Endothelial cell of umbilical vein (primary cell): ENCODE data around the gene RRM2.

Source experiments
- EZH2 ChIP-seq: IDR thresholded peaks from 2 replicates; pipeline ENCODE4 v1.6.1; 2012; ENCODE audit warnings: borderline replicate concordance, low read depth, mild to moderate bottlenecking, moderate library complexity, low read length, inconsistent platforms; ENCODE audit not compliant: severe bottlenecking
- FOS ChIP-seq: IDR thresholded peaks from 2 replicates; pipeline ENCODE4 v1.6.1; 2011; ENCODE audit warnings: mild to moderate bottlenecking, low read length, moderate library complexity, borderline replicate concordance; ENCODE audit not compliant: insufficient read depth
- GATA2 ChIP-seq: IDR thresholded peaks from 2 replicates; pipeline ENCODE4 v1.7.0; 2011; ENCODE audit warnings: low read depth, mild to moderate bottlenecking, moderate library complexity, mixed read lengths, low read length; ENCODE audit not compliant: insufficient read length, insufficient read depth
- JUN ChIP-seq: IDR thresholded peaks from 2 replicates; pipeline ENCODE4 v1.6.1; 2011; ENCODE audit warnings: borderline replicate concordance, low read depth; ENCODE audit not compliant: insufficient read length, insufficient read depth
- MYC ChIP-seq: IDR thresholded peaks from one replicate; pipeline ENCODE4 v1.6.1; 2011; ENCODE audit warnings: mild to moderate bottlenecking, low read depth, low read length
- POLR2A ChIP-seq: IDR thresholded peaks from 2 replicates; pipeline ENCODE4 v1.6.1; 2012; ENCODE audit warnings: low read depth, mild to moderate bottlenecking, control low read depth, low read length
- POLR2AphosphoS5 ChIP-seq: IDR thresholded peaks from 2 replicates; pipeline ENCODE4 v1.6.1; 2012; ENCODE audit warnings: low read depth, mild to moderate bottlenecking, control low read depth, low read length, moderate library complexity; ENCODE audit not compliant: insufficient read depth
- TF ChIP-seq, protein P1 (sequence below), 2 donors: IDR thresholded peaks; 1 replicate in 1 of 2; 2 replicates in 1 of 2; pipeline ENCODE4 v1.5.1; 2011; ENCODE audit warnings: low read length in 2 of 2, mild to moderate bottlenecking in 2 of 2, moderate library complexity in 2 of 2, control low read depth in 1 of 2, inconsistent platforms in 1 of 2, low read depth in 1 of 2; ENCODE audit not compliant: insufficient read depth in 1 of 2; ENCODE audit errors: extremely low read depth in 1 of 2
- TF ChIP-seq, protein P2 (sequence below): IDR thresholded peaks from 2 replicates; pipeline ENCODE4 v1.6.1; 2011; ENCODE audit not compliant: insufficient read depth, insufficient read length

DNA sequence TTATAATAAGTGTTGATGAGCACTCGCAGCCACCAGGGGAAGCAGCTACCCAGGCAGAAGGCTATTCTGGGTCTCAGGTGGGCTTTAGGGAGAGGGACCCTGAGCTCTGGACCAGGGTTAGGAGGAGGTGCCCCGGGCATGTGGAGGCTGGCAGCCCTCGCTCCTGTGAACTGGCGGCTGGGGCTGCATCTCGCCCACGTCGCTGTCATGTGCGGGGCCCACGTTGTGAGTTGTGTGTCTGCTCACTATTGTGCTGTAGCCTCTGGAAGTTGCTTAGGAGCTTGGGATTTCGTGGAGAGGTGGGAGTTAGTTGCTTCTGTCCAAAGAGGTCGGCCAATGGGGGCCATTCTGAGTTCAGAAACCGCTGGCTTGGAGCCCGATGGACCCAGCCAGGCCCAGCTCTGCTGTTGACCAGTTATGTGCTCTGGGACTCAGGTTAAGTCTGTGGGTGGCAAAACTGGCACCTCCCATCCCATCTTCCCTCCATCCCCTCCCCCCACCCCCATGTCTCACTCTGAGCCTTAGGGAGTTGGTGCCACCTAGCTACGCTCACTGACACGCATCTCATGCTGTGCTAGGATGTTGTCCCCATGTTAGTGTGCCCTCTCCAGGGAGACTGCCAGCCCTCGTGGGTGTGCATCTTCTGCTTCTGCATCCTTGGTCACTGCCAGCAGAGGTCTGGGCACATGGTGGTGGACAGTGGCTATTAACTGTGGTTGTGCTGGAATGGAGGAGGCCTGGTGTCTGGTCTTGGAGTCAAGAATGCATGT is 18.5 kb downstream of the RRM2 start:
- TF ChIP-seq EZH2 = no peak
- TF ChIP-seq POLR2A = no peak
- no peak for TF ChIP-seq JUN
- TF ChIP-seq, protein P1, sequence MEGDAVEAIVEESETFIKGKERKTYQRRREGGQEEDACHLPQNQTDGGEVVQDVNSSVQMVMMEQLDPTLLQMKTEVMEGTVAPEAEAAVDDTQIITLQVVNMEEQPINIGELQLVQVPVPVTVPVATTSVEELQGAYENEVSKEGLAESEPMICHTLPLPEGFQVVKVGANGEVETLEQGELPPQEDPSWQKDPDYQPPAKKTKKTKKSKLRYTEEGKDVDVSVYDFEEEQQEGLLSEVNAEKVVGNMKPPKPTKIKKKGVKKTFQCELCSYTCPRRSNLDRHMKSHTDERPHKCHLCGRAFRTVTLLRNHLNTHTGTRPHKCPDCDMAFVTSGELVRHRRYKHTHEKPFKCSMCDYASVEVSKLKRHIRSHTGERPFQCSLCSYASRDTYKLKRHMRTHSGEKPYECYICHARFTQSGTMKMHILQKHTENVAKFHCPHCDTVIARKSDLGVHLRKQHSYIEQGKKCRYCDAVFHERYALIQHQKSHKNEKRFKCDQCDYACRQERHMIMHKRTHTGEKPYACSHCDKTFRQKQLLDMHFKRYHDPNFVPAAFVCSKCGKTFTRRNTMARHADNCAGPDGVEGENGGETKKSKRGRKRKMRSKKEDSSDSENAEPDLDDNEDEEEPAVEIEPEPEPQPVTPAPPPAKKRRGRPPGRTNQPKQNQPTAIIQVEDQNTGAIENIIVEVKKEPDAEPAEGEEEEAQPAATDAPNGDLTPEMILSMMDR (IDR thresholded peaks at IDR 0.05; ENCODE audit: extremely low read depth in 1 of 2, insufficient read depth in 1 of 2, low read depth in 1 of 2, low read length in 2 of 2) = no peak
- TF ChIP-seq MYC = no peak
- no peak for TF ChIP-seq GATA2
- TF ChIP-seq POLR2AphosphoS5 = no peak
- TF ChIP-seq, protein P2, sequence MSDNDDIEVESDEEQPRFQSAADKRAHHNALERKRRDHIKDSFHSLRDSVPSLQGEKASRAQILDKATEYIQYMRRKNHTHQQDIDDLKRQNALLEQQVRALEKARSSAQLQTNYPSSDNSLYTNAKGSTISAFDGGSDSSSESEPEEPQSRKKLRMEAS = no peak
- TF ChIP-seq FOS = no peak
